ENCODE data around the gene TSPYL1.

Gene TSPYL1

GRCh38 chr6:116307633-116308032 lies 27.9 kb upstream of the TSPYL1 start:
- TF ChIP-seq CTCF (conservative IDR thresholded peaks at IDR 0.05) = no peak

GRCh38 chr6:116307001-116307400 lies 27.3 kb upstream of the TSPYL1 start:
- H3K27ac ChIP-seq = no peak overlapping the region
- TF ChIP-seq CTCF (conservative IDR thresholded peaks at IDR 0.05) = no peak

More at GRCh38 chr6:116307633-116308032, 27.9 kb upstream of the TSPYL1 start:
- H3K27ac ChIP-seq = no peak overlapping the region

DNA sequence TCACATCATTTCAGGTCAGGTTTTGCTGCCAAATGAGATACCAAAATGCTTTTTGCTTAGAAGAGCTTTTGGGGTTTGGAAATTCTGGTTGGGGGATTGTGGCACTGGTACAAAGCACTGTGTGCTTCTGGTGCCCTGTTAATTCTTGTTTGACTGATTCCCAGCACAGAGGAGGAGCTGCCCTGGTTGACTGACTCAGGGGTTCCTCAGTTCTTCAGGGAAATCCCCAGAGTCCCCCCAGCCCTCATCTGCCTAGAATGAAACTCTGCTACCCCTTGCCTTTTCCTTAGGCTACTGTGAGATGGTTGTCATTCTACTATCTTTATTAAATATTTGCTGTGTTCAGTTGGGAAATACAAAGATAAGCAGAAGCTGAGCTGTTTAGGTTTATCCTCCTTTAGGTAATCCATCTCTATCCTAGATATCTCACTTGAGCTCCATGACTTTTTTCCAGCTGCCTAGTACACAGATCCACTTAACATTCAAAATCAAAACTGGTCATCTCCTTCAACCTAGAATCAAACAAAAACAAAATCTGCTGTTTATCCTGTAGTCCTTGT lies 24.9 kb upstream of the TSPYL1 start:
- no peak for TF ChIP-seq CTCF (conservative IDR thresholded peaks at IDR 0.05)

GRCh38 chr6:116301104-116301503 lies 21.4 kb upstream of the TSPYL1 start:
- TF ChIP-seq CTCF (conservative IDR thresholded peaks at IDR 0.05) = no peak
- no peak overlapping the region for H3K27ac ChIP-seq

More for the DNA sequence above, 24.9 kb upstream of the TSPYL1 start:
- no peak overlapping the region for H3K27ac ChIP-seq

DNA sequence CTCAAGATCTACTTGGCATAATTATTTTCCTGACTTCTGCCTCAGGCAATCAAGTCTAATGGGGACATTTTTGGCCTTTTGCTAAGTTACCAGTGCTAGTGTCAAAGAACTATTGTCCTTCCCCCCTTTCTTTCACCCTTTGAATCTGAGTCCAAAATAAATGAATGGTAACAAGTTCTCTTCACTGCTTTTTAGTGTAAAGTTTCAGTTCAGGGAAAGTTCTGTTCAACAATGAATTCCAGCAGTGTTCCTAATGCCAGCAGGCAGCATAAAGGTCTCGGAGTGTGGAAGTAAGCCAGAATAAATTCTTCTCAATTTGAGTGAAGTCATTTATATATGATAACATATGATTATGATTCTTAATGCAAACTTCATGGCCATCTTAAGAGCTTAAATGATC lies 20.8 kb upstream of the TSPYL1 start:
- H3K27ac ChIP-seq = no peak overlapping the region
- TF ChIP-seq CTCF (conservative IDR thresholded peaks at IDR 0.05) = no peak

GRCh38 chr6:116298973-116299372 lies 19.2 kb upstream of the TSPYL1 start:
- no peak overlapping the region for H3K27ac ChIP-seq
- TF ChIP-seq CTCF (conservative IDR thresholded peaks at IDR 0.05) = no peak

- no peak for TF ChIP-seq CTCF (conservative IDR thresholded peaks at IDR 0.05)
- H3K27ac ChIP-seq = no peak overlapping the region
Observed at GRCh38 chr6:116298273-116298672, 18.5 kb upstream of the TSPYL1 start.
